B cell (primary cell): Measurements from ENCODE around the gene BANP. TPM values are rescaled to one million over a fixed set of nuclear protein-coding genes. Genes with fewer than 3 reads are reported as not detected.
"Not testable (repeated sequence)": the region's sequence is repeated elsewhere in the genome, so short reads cannot be mapped to it uniquely, and the experiment has no call there.

Experiments used
- ATAC-seq: fragments of 200-7000 bp; cut with Tn5 transposase; one replicate; pipeline ENCODE4 v1.10.0; 2021; ENCODE audit warnings: low read depth, mild to moderate bottlenecking, moderate number of reproducible peaks, moderate library complexity
- CTCF ChIA-PET: fragments of 350-600 bp; sonication (Branson Sonifier 250); formaldehyde crosslinking; loops from one replicate; lab custom pipeline; 2021; ENCODE audit warnings: antibody characterized with exemption, inconsistent platforms; lab: Charles Lee
- POLR2A ChIA-PET: fragments of 350-600 bp; sonication (Branson Sonifier 250); formaldehyde crosslinking; loops from one replicate; lab custom pipeline; 2021; ENCODE audit warnings: antibody characterized with exemption; lab: Charles Lee
- DNase-seq: peaks from one replicate; pipeline ENCODE4 v3.0.0; 2013
- H2AFZ ChIP-seq: 2 replicates; pipeline ENCODE4 v1.6.1; 2012; ENCODE audit warnings: mild to moderate bottlenecking, low read depth, low read length; ENCODE audit not compliant: insufficient read depth, poor library complexity, severe bottlenecking
- H3K27ac ChIP-seq, 2 donors: 1 replicate in 1 of 2; 2 replicates in 1 of 2; pipeline ENCODE4 v1.5.1; 2012 to 2013; ENCODE audit warnings: low read length in 2 of 2, mild to moderate bottlenecking in 2 of 2, moderate library complexity in 1 of 2
- H3K27me3 ChIP-seq, 4 experiments: fragments of 200-600 bp in 1 of 4; sonication (generic) in 1 of 4; replicated peaks in 1 of 4; 1 replicate in 2 of 4; 2 replicates in 2 of 4; pipeline versions ENCODE4 v1.6.1 to v1.7.0; 2013 to 2016; ENCODE audit warnings: low read length in 3 of 4, mild to moderate bottlenecking in 2 of 4, mixed read lengths in 1 of 4, moderate library complexity in 1 of 4; ENCODE audit not compliant: insufficient read depth in 4 of 4, control insufficient read depth in 3 of 4; ENCODE audit errors: control extremely low read depth in 1 of 4
- H3K36me3 ChIP-seq, 2 experiments: replicated peaks in 1 of 2; 1 replicate in 1 of 2; 2 replicates in 1 of 2; pipeline versions ENCODE4 v1.6.1 to v1.7.1; 2013; ENCODE audit warnings: low read length in 1 of 2; ENCODE audit not compliant: insufficient read depth in 2 of 2, control insufficient read depth in 1 of 2; ENCODE audit errors: control extremely low read depth in 1 of 2, extremely low read depth in 1 of 2
- H3K4me1 ChIP-seq, 2 donors: fragments of 200-600 bp in 1 of 2; sonication (generic) in 1 of 2; 1 replicate in 1 of 2; 2 replicates in 1 of 2; pipeline versions ENCODE4 v1.5.1 to v1.6.1; 2013 to 2017; ENCODE audit warnings: low read length in 2 of 2; ENCODE audit not compliant: control insufficient read depth in 2 of 2, insufficient read depth in 2 of 2
- H3K4me2 ChIP-seq: replicated peaks from 2 replicates; pipeline ENCODE3; 2012; ENCODE audit warnings: mild to moderate bottlenecking, low read depth, low read length; ENCODE audit not compliant: poor library complexity, severe bottlenecking
- H3K4me3 ChIP-seq, 5 experiments: fragments of 200-600 bp in 1 of 5; sonication (generic) in 1 of 5; 1 replicate in 3 of 5; 2 replicates in 2 of 5; pipeline versions ENCODE4 v1.5.1 to v1.7.0; 2011 to 2016; ENCODE audit warnings: low read length in 4 of 5, mild to moderate bottlenecking in 4 of 5, low read depth in 2 of 5, control low read depth in 1 of 5, moderate library complexity in 1 of 5; ENCODE audit not compliant: insufficient read depth in 1 of 5; ENCODE audit errors: control extremely low read depth in 1 of 5, extremely low read depth in 1 of 5
- H3K79me2 ChIP-seq: fragments of 200-600 bp; sonication (generic); one replicate; pipeline ENCODE4 v1.6.0; 2016; ENCODE audit warnings: low read length; ENCODE audit not compliant: control insufficient read depth, insufficient read depth
- H3K9ac ChIP-seq: fragments of 200-600 bp; sonication (generic); 2 replicates; pipeline ENCODE4 v1.6.1; 2017; ENCODE audit warnings: mild to moderate bottlenecking, low read length, moderate library complexity
- H3K9me3 ChIP-seq, 3 donors: one replicate each; pipeline versions ENCODE4 v1.6.1 to v1.7.1; 2013; ENCODE audit warnings: low read length in 2 of 3; ENCODE audit not compliant: control insufficient read depth in 2 of 3, insufficient read depth in 1 of 3; ENCODE audit errors: control extremely low read depth in 1 of 3
- H4K20me1 ChIP-seq: 2 replicates; pipeline ENCODE4 v1.6.0; 2012; ENCODE audit warnings: mild to moderate bottlenecking, low read length; ENCODE audit not compliant: insufficient read depth, control insufficient read depth, poor library complexity, severe bottlenecking
- H3K27ac Mint-ChIP-seq: one replicate; pipeline ENCODE4 v1.8.0; 2021; ENCODE audit warnings: mixed read lengths
- H3K27me3 Mint-ChIP-seq: one replicate; pipeline ENCODE4 v1.8.0; 2021; ENCODE audit warnings: mixed read lengths
- H3K4me1 Mint-ChIP-seq: one replicate; pipeline ENCODE4 v1.8.0; 2021; ENCODE audit warnings: mixed read lengths
- H3K4me3 Mint-ChIP-seq: one replicate; pipeline ENCODE4 v1.8.0; 2021; ENCODE audit warnings: mixed read lengths
- H3K9me3 Mint-ChIP-seq: one replicate; pipeline ENCODE4 v1.8.0; 2022; ENCODE audit warnings: mixed read lengths; ENCODE audit not compliant: insufficient read depth
- EZH2 ChIP-seq: IDR thresholded peaks from 2 replicates; pipeline ENCODE4 v1.6.1; 2012; ENCODE audit warnings: borderline replicate concordance, low read depth, mild to moderate bottlenecking, moderate library complexity, low read length; ENCODE audit not compliant: insufficient read depth, poor library complexity, severe bottlenecking
- WGBS: methylation state at CpG from one replicate; pipeline ENCODE4 v1.1.5; 2013; ENCODE audit warnings: missing lambda C conversion rate; ENCODE audit not compliant: insufficient coverage; 5-methylcytosine and 5-hydroxymethylcytosine counted together
- intact Hi-C: fragments of 100-400 bp; cut with micrococcal nuclease; formaldehyde crosslinking; loops from one replicate; pipeline ENCODE4 v1.10.0; 2022
- polyA plus RNA-seq: library from polyadenylated mRNA; depleted of rRNA; stranded (reverse); fragments of >200 nt; gene quantifications from 2 replicates; pipeline ENCODE4 v1.2.3, GENCODE V29; 2012
- total RNA-seq, 2 donors: library from RNA; stranded (reverse); fragments of 120-200 nt in 1 of 2; gene quantifications; 1 replicate in 1 of 2; 2 replicates in 1 of 2; pipeline versions ENCODE4 v1.2.3 to v1.2.4, GENCODE V29; 2013 to 2022
- TF ChIP-seq, protein P1 (sequence below): fragments of 200-600 bp; IDR thresholded peaks from one replicate; pipeline ENCODE4 v1.8.0; 2022; ENCODE audit warnings: antibody characterized with exemption, mild to moderate bottlenecking

Gene BANP
- total and polyA plus RNA-seq, 2 donors (not counting 1 experiment from before 2014, with no cell fraction given), result 44.4 to 181 TPM

GRCh38 chr16:88039591-88039990 lies 88.4 kb downstream of the BANP start:
- H3K4me1 ChIP-seq, result peaks cover 24 to 35% of the 10 kb centered on the region in 2 donors
- Mint-ChIP-seq H3K4me3 (no peak overlapping the region), H3K9me3 (no peaks in the 10 kb centered on the region), H3K27me3 (no peaks in the 10 kb centered on the region), H3K27ac (no peak overlapping the region), H3K4me1 (peaks cover 36% of the 10 kb centered on the region)
- no peaks in the 10 kb centered on the region for H3K79me2 ChIP-seq
- H3K27me3 ChIP-seq, result no peaks in the 10 kb centered on the region
- ATAC-seq (no peak), DNase-seq (no peak)
- H3K9ac ChIP-seq, result no peak overlapping the region
- POLR2A ChIA-PET, result no interaction called here
- CTCF ChIA-PET, result no interaction called here
- peaks cover 0 to 26% of the 10 kb centered on the region in 2 experiments for H3K36me3 ChIP-seq
- H3K9me3 ChIP-seq, result no peaks in the 10 kb centered on the region
- no peaks in the 10 kb centered on the region for H4K20me1 ChIP-seq
- no peak overlapping the region for H2AFZ ChIP-seq
- H3K27ac ChIP-seq, result no peak overlapping the region
- H3K4me3 ChIP-seq, result no peak overlapping the region
- TF ChIP-seq, protein P1, sequence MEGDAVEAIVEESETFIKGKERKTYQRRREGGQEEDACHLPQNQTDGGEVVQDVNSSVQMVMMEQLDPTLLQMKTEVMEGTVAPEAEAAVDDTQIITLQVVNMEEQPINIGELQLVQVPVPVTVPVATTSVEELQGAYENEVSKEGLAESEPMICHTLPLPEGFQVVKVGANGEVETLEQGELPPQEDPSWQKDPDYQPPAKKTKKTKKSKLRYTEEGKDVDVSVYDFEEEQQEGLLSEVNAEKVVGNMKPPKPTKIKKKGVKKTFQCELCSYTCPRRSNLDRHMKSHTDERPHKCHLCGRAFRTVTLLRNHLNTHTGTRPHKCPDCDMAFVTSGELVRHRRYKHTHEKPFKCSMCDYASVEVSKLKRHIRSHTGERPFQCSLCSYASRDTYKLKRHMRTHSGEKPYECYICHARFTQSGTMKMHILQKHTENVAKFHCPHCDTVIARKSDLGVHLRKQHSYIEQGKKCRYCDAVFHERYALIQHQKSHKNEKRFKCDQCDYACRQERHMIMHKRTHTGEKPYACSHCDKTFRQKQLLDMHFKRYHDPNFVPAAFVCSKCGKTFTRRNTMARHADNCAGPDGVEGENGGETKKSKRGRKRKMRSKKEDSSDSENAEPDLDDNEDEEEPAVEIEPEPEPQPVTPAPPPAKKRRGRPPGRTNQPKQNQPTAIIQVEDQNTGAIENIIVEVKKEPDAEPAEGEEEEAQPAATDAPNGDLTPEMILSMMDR, result no peak
- no peak for TF ChIP-seq EZH2
- intact Hi-C loops, result no loop called here
- no CpG with 5 or more reads among the region's 11 CpGs for WGBS
- H3K4me2 ChIP-seq, result no peak overlapping the region

- CTCF ChIA-PET, H3K9me3 ChIP-seq, H3K27me3 Mint-ChIP-seq, H2AFZ ChIP-seq, H3K4me2 ChIP-seq, POLR2A ChIA-PET, H3K27ac ChIP-seq, H4K20me1 ChIP-seq, H3K4me3 Mint-ChIP-seq, H3K27me3 ChIP-seq, H3K9ac ChIP-seq, H3K9me3 Mint-ChIP-seq, DNase-seq, intact Hi-C loops, ATAC-seq, H3K4me3 ChIP-seq, H3K79me2 ChIP-seq: not testable (repeated sequence)
- Histone ChIP-seq H3K4me1 (peaks cover 29 to 42% of the 10 kb centered on the region in 2 donors), H3K36me3 (peaks cover 0 to 19% of the 10 kb centered on the region in 2 experiments)
- Mint-ChIP-seq H3K27ac (peak overlapping the region; percentile 29), H3K4me1 (peaks cover 41% of the 10 kb centered on the region)
- WGBS, result 93% methylated on average over 14 of the region's 28 CpGs
Observed at GRCh38 chr16:88040196-88040876, 89.1 kb downstream of the BANP start.

DNA sequence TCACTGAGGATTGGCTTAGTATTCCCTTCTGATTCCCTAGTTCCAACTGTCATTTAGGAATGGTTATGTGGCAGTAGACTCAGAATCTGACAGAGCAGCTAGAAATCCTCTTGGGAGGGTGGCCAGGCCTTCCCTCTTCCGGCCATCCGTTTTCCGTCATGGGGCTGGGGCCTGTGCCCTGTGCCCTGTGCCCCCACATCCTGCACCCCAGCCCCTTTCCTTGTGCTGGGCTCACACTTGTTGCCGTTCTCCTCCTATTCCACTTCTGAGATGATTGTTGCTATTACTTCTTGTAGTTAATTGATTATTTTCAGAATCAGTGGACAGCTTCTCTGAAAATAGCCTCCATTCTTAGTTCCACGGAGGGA lies 89.6 kb downstream of the BANP start:
- 100% methylated on average over 2 of the region's 5 CpGs for WGBS
- not testable (repeated sequence) for H4K20me1 ChIP-seq, DNase-seq

More for the DNA sequence above, 89.6 kb downstream of the BANP start:
- Mint-ChIP-seq H3K4me1 (peaks cover 46% of the 10 kb centered on the region), H3K27ac (peak overlapping the region; percentile 29)
- H3K79me2 ChIP-seq, H3K27ac ChIP-seq, H2AFZ ChIP-seq, intact Hi-C loops, H3K27me3 Mint-ChIP-seq, H3K4me3 Mint-ChIP-seq, ATAC-seq, H3K9ac ChIP-seq, H3K9me3 ChIP-seq, CTCF ChIA-PET, H3K9me3 Mint-ChIP-seq, H3K27me3 ChIP-seq, H3K4me3 ChIP-seq, H3K4me2 ChIP-seq, POLR2A ChIA-PET: not testable (repeated sequence)
- peaks cover 0 to 14% of the 10 kb centered on the region in 2 experiments for H3K36me3 ChIP-seq
- H3K4me1 ChIP-seq, result peaks cover 34 to 48% of the 10 kb centered on the region in 2 donors
